SK-N-MC (cell line): ENCODE measurements around the gene B3GALT4.
A peak's percentile ranks its signal among the peaks of the same experiment; 100 is the strongest.

Experiments
- DNase-seq: peaks from one replicate; pipeline ENCODE4 v3.0.0-alpha.2; 2011; ENCODE audit warnings: low read depth, low spot score
- H3K27ac ChIP-seq: fragments of 200-600 bp; sonication (generic); 2 replicates; pipeline ENCODE4 v1.5.1; 2016; ENCODE audit warnings: mixed run types
- H3K36me3 ChIP-seq: fragments of 200-600 bp; sonication (generic); 2 replicates; pipeline ENCODE4 v1.6.1; 2017; ENCODE audit warnings: antibody characterized with exemption, low read length, mixed read lengths; ENCODE audit not compliant: insufficient read depth
- H3K4me3 ChIP-seq: fragments of 200-600 bp; sonication (generic); 2 replicates; pipeline ENCODE4 v1.5.1; 2016
- H3K9ac ChIP-seq: fragments of 200-600 bp; sonication (generic); 2 replicates; pipeline ENCODE4 v1.8.0; 2017; ENCODE audit warnings: mixed run types, mixed read lengths; ENCODE audit not compliant: insufficient read length
- H3K9me3 ChIP-seq: fragments of 200-600 bp; sonication (generic); 2 replicates; pipeline ENCODE4 v1.6.1; 2017; ENCODE audit warnings: low read depth, mild to moderate bottlenecking, antibody characterized with exemption, low read length, moderate library complexity, mixed read lengths
- EZH2 ChIP-seq: fragments of 200-600 bp; sonication (generic); IDR thresholded peaks from one replicate; pipeline ENCODE4 v1.6.1; 2017; ENCODE audit warnings: antibody characterized with exemption
- FOXP2 ChIP-seq: optimal IDR thresholded peaks from 2 replicates; pipeline ENCODE3; 2011; ENCODE audit warnings: mild to moderate bottlenecking, moderate library complexity; ENCODE audit not compliant: insufficient read depth; ENCODE audit errors: extremely low read length, control extremely low read depth
- POLR2AphosphoS5 ChIP-seq: IDR thresholded peaks from 2 replicates; pipeline ENCODE4 v1.6.1; 2012; ENCODE audit warnings: mild to moderate bottlenecking, low read depth, low read length, borderline replicate concordance

Gene B3GALT4

DNA sequence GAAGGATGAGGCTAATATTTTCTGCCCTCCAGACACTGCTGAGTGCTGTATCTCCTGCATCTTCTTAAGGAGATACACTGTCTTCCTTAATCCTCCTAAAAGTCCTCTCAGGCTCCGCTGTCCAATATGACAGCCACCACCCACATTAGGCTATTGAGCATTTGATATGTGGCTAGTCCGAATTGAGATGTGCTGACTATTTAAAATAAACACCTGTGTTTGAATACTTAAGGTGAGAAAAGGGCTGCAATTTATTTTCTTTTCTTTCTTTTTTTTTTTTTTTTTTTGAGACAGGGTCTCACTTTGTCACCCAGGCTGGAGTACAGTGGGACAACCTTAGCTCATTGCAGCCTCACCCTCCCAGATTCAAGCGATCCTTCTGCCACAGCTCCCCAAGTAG lies 25.0 kb downstream of the B3GALT4 start:
- Histone ChIP-seq H3K4me3 (no peak overlapping the region), H3K9ac (no peak overlapping the region), H3K36me3 (no peaks in the 10 kb centered on the region), H3K9me3 (no peaks in the 10 kb centered on the region), H3K27ac (no peak overlapping the region)
- no peak for TF ChIP-seq POLR2AphosphoS5
- no peak for TF ChIP-seq FOXP2
- no peak for TF ChIP-seq EZH2
- no peak for DNase-seq

DNA sequence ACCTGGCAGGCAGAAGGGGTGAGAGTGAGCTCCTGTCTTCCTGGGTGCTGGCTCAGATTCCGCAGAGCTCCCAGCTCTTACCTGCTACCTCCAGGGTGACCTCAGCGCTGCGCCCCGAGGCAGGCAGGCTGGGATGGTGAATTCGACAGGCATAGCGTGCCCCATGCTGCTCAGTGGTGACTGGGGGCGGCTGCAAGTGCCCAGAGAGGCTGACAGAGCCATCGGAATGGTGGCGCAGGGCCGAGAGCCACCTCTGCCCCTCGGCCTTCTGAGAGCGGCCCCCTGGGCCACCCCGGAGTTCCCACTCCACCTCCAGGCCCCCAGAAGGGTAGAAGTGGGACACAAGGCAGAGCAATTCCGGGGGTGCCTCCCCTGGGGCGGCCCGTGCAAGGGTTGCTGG lies 27.3 kb downstream of the B3GALT4 start:
- H3K9ac ChIP-seq, result no peak overlapping the region
- H3K36me3 ChIP-seq, result no peaks in the 10 kb centered on the region
- no peak for DNase-seq
- H3K9me3 ChIP-seq, result no peaks in the 10 kb centered on the region
- H3K27ac ChIP-seq, result no peak overlapping the region
- no peak overlapping the region for H3K4me3 ChIP-seq
- no peak for TF ChIP-seq FOXP2
- TF ChIP-seq EZH2, result no peak
- no peak for TF ChIP-seq POLR2AphosphoS5

DNA sequence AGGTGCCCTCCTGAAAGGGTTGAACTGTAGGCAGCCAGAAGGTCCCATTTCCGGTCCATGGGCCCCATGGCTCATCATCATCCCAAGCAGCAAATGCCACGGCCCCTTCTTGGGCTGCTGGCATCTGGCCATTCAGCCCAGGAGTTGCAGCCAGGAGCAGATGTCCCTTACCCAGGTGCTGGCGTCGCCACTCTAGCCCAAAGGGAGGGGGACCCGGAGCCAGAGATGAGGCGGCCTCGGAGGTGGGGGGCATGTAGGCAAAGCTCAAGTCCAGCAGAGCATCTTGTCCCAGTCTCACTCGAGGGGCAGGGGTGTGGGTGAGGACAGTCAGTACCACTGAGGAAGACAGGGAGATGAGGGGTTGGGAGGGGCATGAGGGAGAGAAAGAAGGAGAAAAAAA lies 28.1 kb downstream of the B3GALT4 start:
- H3K36me3 ChIP-seq, result no peaks in the 10 kb centered on the region
- no peak overlapping the region for H3K27ac ChIP-seq
- no peak for TF ChIP-seq FOXP2
- TF ChIP-seq POLR2AphosphoS5, result no peak
- TF ChIP-seq EZH2, result no peak
- no peak overlapping the region for H3K4me3 ChIP-seq
- no peaks in the 10 kb centered on the region for H3K9me3 ChIP-seq
- H3K9ac ChIP-seq, result no peak overlapping the region
- DNase-seq, result no peak

DNA sequence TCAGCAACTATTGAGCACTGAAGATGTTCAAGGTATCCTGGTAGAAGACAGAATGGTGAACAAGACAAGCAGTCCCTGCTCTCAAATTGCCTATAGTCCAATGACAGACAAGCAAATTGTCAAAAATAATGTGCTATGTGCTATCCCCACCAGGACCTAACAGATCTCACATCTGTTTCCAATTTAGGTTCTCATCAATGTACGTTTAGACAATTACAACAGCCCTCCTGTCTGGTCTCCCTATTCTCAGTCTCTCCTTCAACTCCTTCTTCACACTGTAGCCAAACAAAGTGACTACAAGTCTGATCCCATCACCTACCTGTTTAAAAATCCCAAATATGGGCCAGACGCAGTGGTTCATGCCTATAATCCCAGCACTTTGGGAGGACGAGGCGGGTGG lies 29.4 kb downstream of the B3GALT4 start:
- no peak for DNase-seq
- Histone ChIP-seq H3K4me3 (no peak overlapping the region), H3K36me3 (no peaks in the 10 kb centered on the region), H3K9ac (no peak overlapping the region), H3K9me3 (no peaks in the 10 kb centered on the region), H3K27ac (no peak overlapping the region)
- TF ChIP-seq FOXP2 (no peak), POLR2AphosphoS5 (no peak), EZH2 (no peak)

DNA sequence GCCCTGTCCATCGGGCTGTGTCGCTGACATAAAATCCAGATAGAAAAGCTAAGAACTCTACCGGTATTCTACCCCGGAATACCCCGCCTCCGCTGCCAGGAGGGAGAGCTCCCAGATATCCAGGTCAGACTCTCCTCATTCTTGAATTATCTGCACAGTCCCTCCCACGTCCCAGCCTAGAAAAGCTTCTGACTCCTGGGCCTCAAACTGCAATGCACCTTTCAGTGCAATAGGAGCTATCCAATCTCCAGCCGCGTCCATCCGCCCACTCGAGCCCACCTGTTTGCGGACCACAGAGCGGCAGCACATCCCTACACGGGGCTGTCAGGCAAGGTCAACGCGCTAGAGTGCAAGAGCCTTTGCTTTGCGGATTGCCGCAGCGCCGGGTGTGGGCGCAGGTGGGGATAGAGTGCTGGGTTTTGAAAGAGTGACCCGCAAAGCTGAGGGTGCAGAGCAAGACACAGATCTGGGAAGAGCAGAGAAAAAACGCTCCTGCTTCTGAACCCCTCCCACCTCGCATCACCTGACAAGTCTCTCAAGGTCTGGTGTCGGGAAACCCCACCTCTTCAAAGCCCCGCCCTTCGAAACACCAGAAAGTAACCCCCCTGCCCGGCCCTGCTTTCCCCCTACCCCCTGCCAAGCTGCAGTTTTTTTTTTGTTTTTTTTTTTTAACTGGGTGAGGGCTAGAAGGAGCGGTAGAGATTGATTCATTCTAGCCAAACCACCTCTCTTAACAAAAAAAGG lies 35.6 kb downstream of the B3GALT4 start:
- H3K9ac ChIP-seq, result peak overlapping the region; percentile 85
- H3K27ac ChIP-seq, result peak overlapping the region; percentile 74
- no peaks in the 10 kb centered on the region for H3K36me3 ChIP-seq
- DNase-seq, result no peak
- H3K9me3 ChIP-seq, result no peaks in the 10 kb centered on the region
- peak overlapping the region; percentile 96 for H3K4me3 ChIP-seq
- TF ChIP-seq EZH2 (no peak), FOXP2 (no peak), POLR2AphosphoS5 (no peak)

DNA sequence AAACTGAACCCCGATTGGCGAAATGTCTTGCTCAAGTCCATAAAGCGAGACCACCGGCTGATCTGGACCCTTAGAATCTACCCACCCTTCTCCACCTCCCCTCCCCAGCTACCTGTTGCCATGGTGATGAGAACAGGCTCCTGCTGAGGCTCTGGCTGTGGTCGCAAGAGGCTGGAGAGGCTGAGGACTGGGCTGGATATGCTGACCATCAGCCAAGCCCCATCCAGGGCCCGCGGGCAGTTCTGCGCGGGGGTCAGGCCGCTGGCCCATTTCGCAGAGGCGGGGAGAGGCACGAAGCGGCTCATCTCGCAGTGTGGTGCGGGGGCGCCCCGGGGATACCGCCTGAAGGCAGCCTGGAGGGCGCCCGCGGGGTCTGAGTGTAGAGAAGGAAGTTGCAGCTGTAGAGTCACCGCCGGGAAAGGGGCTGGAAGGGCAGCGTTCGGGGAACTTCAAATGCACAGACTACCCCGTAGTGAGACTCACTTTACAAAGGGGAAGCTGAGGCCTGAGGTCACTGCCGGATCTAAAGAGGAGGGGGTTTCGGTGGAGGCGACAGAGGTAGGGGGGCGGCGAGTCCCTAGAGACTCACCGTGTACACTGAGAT lies 36.3 kb downstream of the B3GALT4 start:
- H3K9ac ChIP-seq, result peak overlapping the region; percentile 85
- DNase-seq, result no peak
- H3K4me3 ChIP-seq, result peak overlapping the region; percentile 96
- TF ChIP-seq POLR2AphosphoS5 (peak; percentile 29), FOXP2 (no peak)
- peaks cover under 1% of the 10 kb centered on the region; the same call in 1 of the 2 replicates for H3K36me3 ChIP-seq
- no peaks in the 10 kb centered on the region for H3K9me3 ChIP-seq
- H3K27ac ChIP-seq, result peak overlapping the region; percentile 69

DNA sequence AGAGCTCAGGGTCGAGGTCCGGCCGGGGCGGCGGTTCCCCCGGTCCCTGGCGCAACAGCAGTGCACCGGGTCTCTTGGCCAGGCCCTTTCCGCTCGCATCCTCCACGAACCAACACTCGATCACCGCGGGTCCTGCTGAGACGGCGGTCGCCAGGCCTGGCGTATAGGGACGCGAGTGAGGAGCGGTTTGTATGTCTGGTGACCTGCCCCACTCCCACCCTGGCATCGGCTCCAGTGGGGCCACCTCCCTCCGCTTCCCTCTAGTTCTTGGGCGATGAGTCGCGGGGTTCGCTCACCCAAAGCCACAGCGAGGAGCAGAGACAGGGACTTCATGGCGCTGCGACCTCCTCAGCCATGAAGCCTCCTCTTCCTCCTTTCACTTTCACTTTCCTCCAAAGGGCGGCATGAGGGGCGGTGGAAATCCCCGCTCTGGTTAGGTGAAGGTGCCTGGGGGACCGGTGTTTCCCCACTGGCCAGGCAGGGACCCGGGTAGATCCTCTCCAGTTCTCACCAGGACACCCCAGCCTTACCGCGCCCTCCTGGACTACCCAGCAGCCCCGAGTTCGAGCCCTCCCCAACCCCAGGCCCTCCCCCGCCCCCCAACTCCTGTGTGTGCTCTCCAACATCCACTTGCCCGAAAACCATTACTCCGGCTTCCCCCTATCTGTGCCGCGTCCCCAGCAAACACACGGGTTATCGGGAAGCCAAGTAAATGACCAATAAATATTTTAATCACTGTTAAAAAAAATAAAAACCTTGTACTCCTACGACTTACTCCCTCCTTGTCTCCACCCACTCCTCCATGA lies 37.0 kb downstream of the B3GALT4 start, which contains the start of gene TAPBP:
TSS of gene TAPBP (minus strand) at position 370 of the 806 bp plus-strand sequence. CDS start at position 333, 37 bp downstream.
- Histone ChIP-seq H3K27ac (peak within 1 kb of the TSS; percentile 69), H3K36me3 (peaks cover 8% of the 10 kb centered on the region), H3K4me3 (peak within 1 kb of the TSS; percentile 96), H3K9ac (peak within 1 kb of the TSS; percentile 85), H3K9me3 (no peaks in the 10 kb centered on the region)
- no peak for DNase-seq
- TF ChIP-seq POLR2AphosphoS5 (0 out of 2 replicates have a peak, but pooled peaks have one; percentile 12), EZH2 (no peak)

DNA sequence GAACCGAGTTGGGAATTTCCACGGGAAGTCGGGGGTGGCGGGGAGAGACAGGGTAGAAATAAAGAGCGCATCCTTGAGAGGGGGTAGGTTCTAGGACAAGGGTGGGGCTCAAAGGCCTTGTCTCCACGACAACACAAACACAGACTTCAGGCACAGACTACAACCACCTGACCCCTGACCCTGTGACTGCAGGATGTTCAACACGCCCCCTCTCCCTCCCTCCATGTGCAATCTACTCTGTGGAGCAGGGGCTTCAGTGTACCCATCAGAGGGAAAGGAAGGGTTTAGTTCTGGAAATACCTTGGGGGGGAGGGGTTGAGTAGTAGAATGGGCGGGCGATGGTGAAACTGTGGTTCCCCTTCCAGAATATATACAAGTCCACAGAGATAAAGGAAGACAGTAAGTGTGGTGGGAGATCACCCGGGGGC lies 37.6 kb downstream of the B3GALT4 start:
- DNase-seq, result no peak

More for the DNA sequence above, 37.6 kb downstream of the B3GALT4 start:
- Histone ChIP-seq H3K9me3 (no peaks in the 10 kb centered on the region), H3K9ac (peak overlapping the region; percentile 85), H3K4me3 (peak overlapping the region; percentile 96), H3K27ac (no peak overlapping the region), H3K36me3 (peaks cover 14% of the 10 kb centered on the region)
- TF ChIP-seq FOXP2, result no peak
- peak; percentile 50 for TF ChIP-seq POLR2AphosphoS5
